ENCODE data around the gene UCKL1.
A peak's percentile ranks its signal among the peaks of the same experiment; 100 is the strongest.

UCKL1 gene

DNA sequence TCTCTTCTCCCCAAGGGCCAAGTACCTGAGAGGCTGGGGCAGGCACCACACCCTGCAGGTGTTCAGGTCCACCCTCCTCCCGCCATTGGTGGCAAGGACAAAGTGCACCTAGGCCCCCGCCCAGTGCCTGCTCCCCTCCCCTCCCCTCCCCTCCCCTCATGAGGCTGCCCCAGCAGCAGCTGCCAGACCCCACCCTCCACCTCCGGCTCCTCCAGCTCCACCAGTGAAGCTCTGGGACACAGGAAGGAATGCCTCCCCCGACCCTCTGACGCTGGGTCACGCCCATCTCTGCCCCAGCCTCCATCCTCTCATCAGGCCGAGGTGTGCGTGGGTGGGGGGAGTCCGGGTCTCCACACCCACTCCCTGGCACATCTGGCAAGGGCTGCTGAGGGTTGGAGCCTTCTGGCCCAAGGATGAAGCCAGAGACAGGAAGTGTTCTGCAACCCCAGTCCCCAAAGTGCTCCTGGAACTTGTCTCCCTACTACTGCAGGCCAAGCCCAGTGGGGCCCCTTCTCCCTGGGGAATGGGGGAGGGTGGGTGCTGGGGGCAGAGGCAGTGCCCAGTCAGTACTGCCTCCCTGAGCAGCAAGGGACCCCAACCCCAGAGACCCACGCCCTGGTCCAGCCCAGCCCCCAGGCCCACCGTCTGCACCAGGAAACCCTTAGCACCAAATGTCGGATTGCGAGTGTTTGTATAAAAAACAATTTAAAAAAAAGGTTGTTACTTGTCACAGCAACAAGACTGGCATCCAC is 1.6 kb upstream of the UCKL1 start:
- no peak for DNase-seq (ENCODE audit: low spot score in 2 of 2)
- no peak for ATAC-seq
- H3K9me3 Mint-ChIP-seq = no peaks in the 10 kb centered on the region

DNA sequence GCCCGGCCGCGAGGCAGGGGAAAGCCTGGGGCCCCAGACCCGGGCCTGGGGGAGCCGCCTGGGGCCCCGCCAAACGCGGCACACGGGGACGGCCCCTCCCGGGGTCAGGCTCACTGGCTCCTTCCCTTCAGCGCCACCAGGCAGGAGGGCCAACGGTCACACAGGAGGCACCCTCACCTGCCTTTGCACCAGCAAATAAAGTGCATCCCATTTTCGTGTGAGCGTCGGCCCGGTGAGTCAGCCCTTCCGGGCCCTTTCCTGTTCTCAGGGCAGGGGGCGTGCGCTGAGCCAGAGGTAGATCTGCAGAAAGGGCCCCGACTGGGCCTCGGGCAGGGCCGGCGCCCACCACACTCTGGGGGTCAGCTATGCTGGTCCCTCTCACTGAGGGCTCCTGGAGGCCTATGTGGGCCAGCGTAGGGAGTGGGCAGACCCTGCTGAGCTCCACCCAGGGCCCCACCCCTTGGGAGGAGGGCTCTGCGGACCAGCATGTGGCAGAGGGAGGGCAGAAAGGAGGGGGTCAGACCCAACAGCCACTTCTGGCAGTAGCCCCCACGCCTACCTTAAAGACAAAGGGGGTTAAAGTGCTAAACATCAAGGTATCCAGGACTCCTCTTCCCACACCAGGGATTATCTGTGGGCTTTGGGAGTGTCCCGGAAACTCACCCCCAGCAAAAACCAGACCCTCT is 931 bp upstream of the UCKL1 start:
- ATAC-seq (peak; percentile 54), DNase-seq (ENCODE audit: low spot score in 2 of 2) (peak; percentile 50 to 84)

More for the DNA sequence above, 1.6 kb upstream of the UCKL1 start:
- Mint-ChIP-seq H3K36me3 (peaks cover 39% of the 10 kb centered on the region), H3K4me1 (peaks cover 32% of the 10 kb centered on the region), H3K4me3 (peak overlapping the region; percentile 74), H3K27ac (peak overlapping the region; percentile 87)

DNA sequence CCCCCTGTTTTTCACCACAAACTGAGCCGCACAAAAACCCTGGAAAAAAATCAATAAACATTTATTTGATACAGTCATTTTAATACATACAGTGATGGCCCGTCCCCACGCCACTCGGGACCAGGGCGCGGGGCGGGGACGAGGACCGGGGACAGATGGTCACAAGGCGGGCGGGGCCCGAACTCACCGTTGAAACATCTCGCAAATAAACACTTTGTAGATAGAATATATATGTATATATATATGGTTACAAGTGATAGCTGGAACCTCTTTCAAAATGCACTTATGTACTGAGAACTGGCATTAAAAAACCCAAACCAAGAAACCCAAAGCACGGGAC is 418 bp upstream of the UCKL1 start:
- no peaks in the 10 kb centered on the region for H3K9me3 Mint-ChIP-seq
- ATAC-seq = peak; percentile 6
- DNase-seq (ENCODE audit: low spot score in 2 of 2) = peak in 1 of 2 donors; percentile 28
- H3K36me3 Mint-ChIP-seq = peaks cover 32% of the 10 kb centered on the region
- peak overlapping the region; percentile 74 for H3K4me3 Mint-ChIP-seq
- peaks cover 35% of the 10 kb centered on the region for H3K4me1 Mint-ChIP-seq
- H3K27ac Mint-ChIP-seq = peak overlapping the region; percentile 87

More for the DNA sequence above, 931 bp upstream of the UCKL1 start:
- no peaks in the 10 kb centered on the region for H3K9me3 Mint-ChIP-seq
- H3K36me3 Mint-ChIP-seq = peaks cover 35% of the 10 kb centered on the region
- peaks cover 35% of the 10 kb centered on the region for H3K4me1 Mint-ChIP-seq
- H3K27ac Mint-ChIP-seq = peak overlapping the region; percentile 87
- peak overlapping the region; percentile 74 for H3K4me3 Mint-ChIP-seq

DNA sequence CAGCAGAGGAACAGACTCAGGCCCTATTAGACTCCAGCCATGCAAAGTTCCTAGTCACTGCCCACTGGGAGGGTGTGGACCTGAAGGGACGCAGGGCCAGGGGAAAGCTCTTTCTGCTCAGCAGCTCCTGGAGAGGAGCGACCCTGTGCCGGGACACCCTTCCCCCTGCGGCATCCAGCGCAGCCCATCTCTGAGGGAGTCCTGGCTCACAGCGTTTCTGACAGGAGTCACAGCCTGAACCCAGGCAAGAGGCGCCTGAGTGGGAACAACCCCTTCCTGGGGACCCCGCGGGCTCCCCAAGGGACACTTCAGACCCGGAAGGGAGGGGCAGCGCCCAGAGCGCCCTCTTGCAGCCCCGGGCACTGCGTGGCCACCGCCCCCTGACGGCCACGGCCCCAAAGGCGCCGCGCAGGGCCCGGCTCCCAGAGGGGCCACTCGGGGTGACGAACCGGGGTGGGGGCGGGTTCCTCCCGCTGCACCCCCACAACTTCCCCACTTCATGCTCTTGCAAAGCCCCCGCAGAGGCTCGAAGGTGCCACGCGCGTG is 862 bp downstream of the UCKL1 start:
- no peak for DNase-seq (ENCODE audit: low spot score in 2 of 2)

DNA sequence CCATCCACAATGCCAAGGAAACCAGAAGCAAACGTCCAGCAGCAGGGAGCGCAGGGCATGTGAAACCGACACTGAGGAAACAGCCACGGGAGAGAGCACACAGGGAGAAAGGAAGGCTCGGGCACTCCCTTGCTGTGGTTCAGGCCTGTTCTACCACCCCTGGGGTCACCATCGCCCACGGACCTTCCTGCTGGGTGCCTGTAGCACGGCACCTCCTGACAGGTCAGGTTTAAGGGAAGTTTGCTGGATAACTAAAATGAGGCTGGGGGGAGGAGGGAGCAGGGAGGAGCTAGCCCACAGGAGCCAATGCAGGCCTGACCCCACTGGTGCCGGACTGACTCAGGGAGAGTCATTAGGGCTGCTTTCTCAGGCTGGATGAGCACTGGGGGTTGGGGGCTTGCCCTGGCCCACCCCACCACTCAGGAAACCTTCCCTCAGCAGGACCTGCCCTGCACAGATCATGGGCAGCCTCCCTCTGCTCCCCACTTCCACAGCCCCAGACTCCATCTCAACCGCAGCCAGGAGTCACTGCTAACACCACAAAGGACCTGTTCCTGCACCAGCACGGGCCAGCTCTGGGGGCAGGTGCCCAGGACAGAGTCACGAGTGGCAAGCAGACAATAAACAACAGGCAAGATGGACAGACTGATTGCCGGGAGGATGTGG is 2.3 kb downstream of the UCKL1 start:
- peaks cover 41% of the 10 kb centered on the region for H3K36me3 Mint-ChIP-seq
- H3K9me3 Mint-ChIP-seq = no peaks in the 10 kb centered on the region
- ATAC-seq (no peak), DNase-seq (ENCODE audit: low spot score in 2 of 2) (no peak)
- peak overlapping the region; percentile 74 for H3K4me3 Mint-ChIP-seq
- peak overlapping the region; percentile 84 for H3K27ac Mint-ChIP-seq
- H3K4me1 Mint-ChIP-seq = peaks cover 46% of the 10 kb centered on the region

More for the DNA sequence above, 862 bp downstream of the UCKL1 start:
- H3K27ac Mint-ChIP-seq = peak overlapping the region; percentile 87
- H3K9me3 Mint-ChIP-seq = no peaks in the 10 kb centered on the region
- H3K36me3 Mint-ChIP-seq = peaks cover 27% of the 10 kb centered on the region
- peak; percentile 11 for ATAC-seq
- peaks cover 35% of the 10 kb centered on the region for H3K4me1 Mint-ChIP-seq
- H3K4me3 Mint-ChIP-seq = peak overlapping the region; percentile 74

DNA sequence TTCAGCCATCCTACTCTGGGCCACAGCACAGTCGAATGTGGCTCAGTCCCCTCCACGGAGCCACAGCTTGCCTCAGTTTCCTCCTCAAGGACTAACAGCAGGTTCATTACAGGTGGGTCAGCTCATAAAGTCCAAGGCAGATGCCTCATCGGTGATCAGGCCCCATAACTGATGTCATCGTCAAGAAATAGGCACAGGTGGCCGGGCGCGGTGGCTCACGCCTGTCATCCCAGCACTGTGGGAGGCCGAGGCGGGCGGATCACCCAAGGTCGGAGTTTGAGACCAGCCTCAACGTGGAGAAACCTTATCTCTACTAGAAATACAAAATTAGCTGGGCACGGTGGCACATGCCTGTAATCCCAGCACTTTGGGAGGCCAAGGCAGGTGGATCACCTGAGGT is 3.4 kb downstream of the UCKL1 start:
- H3K4me3 Mint-ChIP-seq = no peak overlapping the region
- no peaks in the 10 kb centered on the region for H3K9me3 Mint-ChIP-seq
- H3K27ac Mint-ChIP-seq = no peak overlapping the region
- ATAC-seq = no peak
- H3K36me3 Mint-ChIP-seq = peaks cover 51% of the 10 kb centered on the region
- H3K4me1 Mint-ChIP-seq = peaks cover 54% of the 10 kb centered on the region
- DNase-seq (ENCODE audit: low spot score in 2 of 2) = no peak

DNA sequence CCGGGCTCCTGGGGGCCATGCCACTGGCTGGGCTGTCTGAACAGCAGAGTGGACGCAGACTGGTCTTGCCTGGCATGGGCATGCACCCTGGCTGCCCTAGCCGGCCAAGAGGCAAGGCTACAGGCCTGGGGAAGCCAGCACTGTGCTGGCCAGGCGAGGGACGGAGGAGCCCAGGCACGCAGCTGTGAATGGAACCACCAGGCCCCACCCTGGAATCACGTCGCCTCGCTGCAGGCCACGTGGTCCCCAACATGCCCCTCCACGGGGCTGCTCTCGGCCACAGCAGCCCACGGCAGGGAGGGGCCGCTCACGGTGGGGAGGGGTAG is 4.0 kb downstream of the UCKL1 start:
- Mint-ChIP-seq H3K36me3 (peaks cover 56% of the 10 kb centered on the region), H3K4me1 (peaks cover 54% of the 10 kb centered on the region), H3K4me3 (no peak overlapping the region), H3K9me3 (no peaks in the 10 kb centered on the region), H3K27ac (no peak overlapping the region)
- DNase-seq (ENCODE audit: low spot score in 2 of 2) = no peak
- no peak for ATAC-seq

- peaks cover 56% of the 10 kb centered on the region for H3K4me1 Mint-ChIP-seq
Observed at GRCh38 chr20:63951398-63952209, 4.6 kb downstream of the UCKL1 start.

DNA sequence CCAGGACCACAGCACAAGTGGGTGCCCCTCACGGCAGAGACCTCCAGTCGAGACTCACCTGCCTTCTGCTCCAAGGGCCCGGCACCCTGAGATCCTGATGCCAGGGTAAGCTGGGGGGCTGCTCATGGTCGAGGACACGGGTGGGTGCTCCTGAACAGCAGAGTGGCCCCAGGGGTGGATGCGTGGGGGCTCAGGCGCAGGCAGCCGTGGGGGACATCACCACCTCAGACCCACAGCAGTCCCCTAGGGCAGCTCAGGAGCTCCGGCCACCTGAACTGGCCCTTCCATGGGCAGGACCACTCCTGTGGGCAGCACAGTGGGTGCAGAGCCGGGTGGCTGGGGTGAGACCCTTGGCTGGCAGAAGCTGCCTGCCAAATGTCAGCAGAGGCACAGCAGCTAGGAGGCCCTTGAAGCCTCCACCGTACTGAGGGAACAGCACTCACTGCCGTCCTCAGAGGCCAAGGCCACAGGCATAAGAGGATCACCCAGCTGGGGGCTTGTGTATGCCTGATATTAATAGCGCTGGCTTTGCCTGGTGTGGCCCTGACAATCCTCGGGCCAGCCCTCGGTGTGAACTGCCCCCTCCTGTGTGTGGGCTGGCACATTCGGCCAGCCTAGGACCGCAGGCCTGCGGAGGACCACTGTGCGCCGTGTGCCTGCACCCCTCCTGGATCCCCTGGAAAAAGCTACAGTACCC is 5.4 kb downstream of the UCKL1 start:
- Mint-ChIP-seq H3K4me1 (peaks cover 57% of the 10 kb centered on the region), H3K36me3 (peaks cover 57% of the 10 kb centered on the region), H3K9me3 (no peaks in the 10 kb centered on the region), H3K4me3 (no peak overlapping the region), H3K27ac (no peak overlapping the region)
- DNase-seq (ENCODE audit: low spot score in 2 of 2) (no peak), ATAC-seq (no peak)

More at GRCh38 chr20:63951398-63952209, 4.6 kb downstream of the UCKL1 start:
- Mint-ChIP-seq H3K27ac (no peak overlapping the region), H3K9me3 (no peaks in the 10 kb centered on the region), H3K36me3 (peaks cover 55% of the 10 kb centered on the region), H3K4me3 (no peak overlapping the region)
- ATAC-seq (no peak), DNase-seq (ENCODE audit: low spot score in 2 of 2) (no peak)

- DNase-seq (ENCODE audit: low spot score in 2 of 2) = no peak
- peak overlapping the region; percentile 93 for H3K27ac Mint-ChIP-seq
- peak overlapping the region; percentile 72 for H3K4me3 Mint-ChIP-seq
- peaks cover 63% of the 10 kb centered on the region for H3K36me3 Mint-ChIP-seq
- peaks cover 48% of the 10 kb centered on the region for H3K4me1 Mint-ChIP-seq
- ATAC-seq = peak; percentile 15
- H3K9me3 Mint-ChIP-seq = no peaks in the 10 kb centered on the region
Observed at GRCh38 chr20:63947638-63948456, 8.4 kb downstream of the UCKL1 start.

DNA sequence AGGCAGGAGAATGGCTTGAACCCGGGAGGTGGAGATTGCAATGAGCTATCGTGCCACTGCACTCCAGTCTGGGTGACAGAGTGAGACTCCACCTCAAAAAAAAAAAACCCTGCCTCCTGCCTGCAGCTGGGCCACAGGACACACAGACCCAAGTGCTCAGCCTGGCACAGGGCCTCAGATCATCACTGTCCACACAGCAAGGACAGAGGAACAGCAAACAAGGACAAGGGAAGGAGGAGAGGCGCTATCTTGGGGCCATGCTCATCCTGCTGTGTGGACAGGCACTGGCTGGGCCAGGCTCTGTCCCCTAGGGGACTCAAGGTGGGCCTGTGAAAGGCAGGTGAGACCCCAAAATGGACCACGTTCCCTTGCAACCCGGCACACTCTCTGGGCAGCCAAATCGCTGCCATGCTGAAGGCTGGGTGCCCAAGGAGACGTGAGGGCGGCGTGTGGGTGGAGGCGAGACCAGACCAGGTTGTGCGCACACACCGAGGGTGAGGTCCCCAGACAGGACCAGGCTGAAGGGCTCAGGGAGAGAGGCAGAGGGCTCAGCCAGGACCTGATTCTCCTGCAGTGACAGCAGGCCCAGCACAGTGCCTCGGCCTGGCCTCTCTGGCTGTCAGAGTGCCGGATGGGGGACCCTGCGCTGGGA is 9.1 kb downstream of the UCKL1 start:
- H3K4me1 Mint-ChIP-seq = peaks cover 49% of the 10 kb centered on the region

GRCh38 chr20:63945921-63946920 is 10.0 kb downstream of the UCKL1 start:
- H3K27ac Mint-ChIP-seq = peak overlapping the region; percentile 93
- ATAC-seq (no peak), DNase-seq (ENCODE audit: low spot score in 2 of 2) (no peak)
- peak overlapping the region; percentile 72 for H3K4me3 Mint-ChIP-seq
- H3K36me3 Mint-ChIP-seq = peaks cover 75% of the 10 kb centered on the region
- no peaks in the 10 kb centered on the region for H3K9me3 Mint-ChIP-seq
- peaks cover 56% of the 10 kb centered on the region for H3K4me1 Mint-ChIP-seq

More for the DNA sequence above, 9.1 kb downstream of the UCKL1 start:
- peak overlapping the region; percentile 93 for H3K27ac Mint-ChIP-seq
- peaks cover 68% of the 10 kb centered on the region for H3K36me3 Mint-ChIP-seq
- H3K4me3 Mint-ChIP-seq = peak overlapping the region; percentile 72
- ATAC-seq (no peak), DNase-seq (ENCODE audit: low spot score in 2 of 2) (no peak)
- no peaks in the 10 kb centered on the region for H3K9me3 Mint-ChIP-seq
